Fibroblast of skin of left quadriceps (primary cell): ENCODE data around the gene ABCA7.

Experiments
- DNase-seq, 2 experiments: peaks; one replicate each; pipeline ENCODE4 v3.0.0-alpha.2; 2013; ENCODE audit warnings: low read depth in 2 of 2

ABCA7 gene

GRCh38 chr19:1072371-1073015 lies 32.6 kb downstream of the ABCA7 start:
- DNase-seq, result no peak

DNA sequence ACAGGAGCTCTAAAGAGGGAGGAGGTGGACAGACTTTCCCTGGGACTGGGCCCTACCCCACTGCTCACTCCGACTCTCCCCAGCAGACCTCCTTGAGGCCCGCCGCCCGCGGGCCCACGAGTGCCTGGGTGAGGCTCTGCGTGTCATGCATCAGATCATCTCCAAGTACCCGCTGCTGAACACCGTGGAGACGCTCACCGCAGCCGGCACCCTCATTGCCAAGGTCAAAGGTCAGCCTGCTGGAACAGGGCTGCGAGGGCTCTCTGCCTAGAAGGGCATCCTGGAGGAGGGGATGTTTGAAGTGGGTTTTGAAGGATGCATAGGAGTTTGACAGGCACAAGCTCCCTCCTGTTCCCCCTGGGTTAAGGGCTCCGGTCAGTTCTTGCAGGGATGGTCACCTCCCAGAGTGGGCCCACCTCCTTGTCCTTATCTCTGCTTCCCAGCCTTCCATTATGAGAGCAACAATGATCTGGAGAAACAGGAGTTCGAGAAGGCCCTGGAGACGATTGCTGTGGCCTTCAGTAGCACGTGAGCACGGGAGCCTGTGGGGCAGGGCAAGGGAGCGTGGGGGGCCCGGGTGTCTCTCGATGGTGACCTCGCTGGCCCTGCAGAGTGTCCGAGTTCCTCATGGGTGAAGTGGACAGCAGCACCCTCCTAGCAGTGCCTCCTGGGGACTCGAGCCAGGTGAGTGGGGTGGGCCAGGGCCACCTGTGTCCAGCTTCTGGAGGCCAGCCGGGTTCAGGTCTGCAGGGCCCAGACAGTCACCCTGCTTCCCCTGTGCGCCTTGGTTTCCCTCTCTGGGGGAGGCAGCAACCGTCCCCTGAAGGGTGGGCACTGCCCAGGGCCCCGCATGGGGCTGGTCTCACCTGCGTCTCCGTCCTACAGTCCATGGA lies 33.4 kb downstream of the ABCA7 start:
- DNase-seq, result no peak

DNA sequence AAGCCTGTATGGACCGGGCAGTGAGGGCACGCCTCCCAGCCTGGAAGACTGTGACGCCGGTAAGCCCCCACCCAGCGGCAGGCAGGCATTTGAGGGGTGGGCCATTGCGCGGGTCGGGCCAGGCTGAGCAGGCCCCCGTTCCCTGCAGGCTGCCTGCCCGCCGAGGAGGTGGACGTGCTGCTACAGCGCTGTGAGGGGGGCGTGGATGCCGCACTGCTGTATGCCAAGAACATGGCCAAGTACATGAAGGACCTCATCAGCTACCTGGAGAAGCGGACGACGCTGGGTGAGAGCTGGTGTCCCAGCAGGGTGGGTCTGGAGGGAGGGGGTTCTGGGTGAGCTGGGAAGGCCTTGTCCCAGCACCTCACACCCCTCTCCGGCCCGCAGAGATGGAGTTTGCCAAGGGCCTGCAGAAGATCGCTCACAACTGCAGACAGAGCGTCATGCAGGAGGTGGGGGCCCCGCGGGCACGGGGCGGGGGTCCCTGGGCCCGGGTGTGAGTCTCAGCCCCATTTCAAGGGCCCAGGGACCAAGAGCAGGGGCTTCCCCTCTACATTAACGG lies 34.1 kb downstream of the ABCA7 start:
- DNase-seq, result no peak

- no peak for DNase-seq
Observed at GRCh38 chr19:1074544-1075283, 34.8 kb downstream of the ABCA7 start.

DNA sequence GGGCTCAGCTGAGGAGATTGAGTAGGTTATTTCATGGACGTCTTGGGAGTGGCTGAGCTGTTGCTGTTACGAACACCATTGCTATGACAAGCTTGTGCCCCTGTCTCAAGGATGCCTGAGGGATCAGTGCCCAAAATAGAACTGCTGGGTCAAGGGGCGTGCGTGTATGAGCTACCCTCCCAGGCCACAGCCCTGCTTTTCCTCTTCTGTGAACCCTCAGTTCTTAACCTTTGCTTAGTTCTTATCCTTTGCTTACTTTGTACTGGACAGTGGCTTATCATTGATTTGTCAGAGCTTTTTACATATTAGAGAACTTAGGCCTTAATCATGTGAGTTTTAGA lies 36.1 kb downstream of the ABCA7 start:
- no peak for DNase-seq

- DNase-seq, result no peak
Observed at GRCh38 chr19:1076951-1077350, 37.0 kb downstream of the ABCA7 start.

- no peak for DNase-seq
Observed at GRCh38 chr19:1079566-1080111, 39.7 kb downstream of the ABCA7 start.

DNA sequence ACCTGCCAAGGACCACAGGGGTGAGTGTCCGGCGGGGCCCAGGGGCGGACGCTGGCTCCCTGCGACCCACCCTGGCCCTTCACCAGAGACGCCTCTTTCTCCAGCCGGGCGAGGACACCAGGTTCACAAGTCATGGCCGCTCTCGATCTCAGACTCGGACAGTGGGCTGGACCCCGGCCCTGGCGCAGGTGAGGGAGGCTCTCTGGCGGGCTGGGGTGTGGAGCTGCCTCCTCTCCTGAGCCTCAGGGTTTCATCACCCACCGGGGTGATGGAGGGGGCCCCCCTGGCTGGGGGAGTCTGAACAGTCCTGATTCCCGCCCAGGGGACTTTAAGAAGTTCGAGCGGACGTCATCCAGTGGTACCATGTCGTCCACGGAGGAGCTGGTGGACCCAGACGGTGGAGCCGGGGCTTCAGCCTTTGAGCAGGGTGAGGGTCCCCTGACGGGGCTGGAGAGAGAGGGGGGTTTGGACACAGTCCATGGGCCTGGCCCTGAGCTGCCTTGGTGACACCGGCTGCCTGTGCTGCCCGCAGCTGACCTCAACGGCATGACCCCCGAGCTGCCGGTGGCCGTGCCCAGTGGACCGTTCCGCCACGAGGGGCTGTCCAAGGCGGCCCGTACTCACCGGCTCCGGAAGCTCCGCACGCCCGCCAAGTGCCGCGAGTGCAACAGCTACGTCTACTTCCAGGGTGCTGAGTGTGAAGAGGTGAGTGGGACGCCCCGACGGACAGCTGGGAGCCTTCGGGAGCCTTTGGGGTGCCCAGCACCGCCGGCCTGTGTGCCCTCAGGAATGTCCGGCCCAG lies 40.7 kb downstream of the ABCA7 start:
- DNase-seq, result no peak

DNA sequence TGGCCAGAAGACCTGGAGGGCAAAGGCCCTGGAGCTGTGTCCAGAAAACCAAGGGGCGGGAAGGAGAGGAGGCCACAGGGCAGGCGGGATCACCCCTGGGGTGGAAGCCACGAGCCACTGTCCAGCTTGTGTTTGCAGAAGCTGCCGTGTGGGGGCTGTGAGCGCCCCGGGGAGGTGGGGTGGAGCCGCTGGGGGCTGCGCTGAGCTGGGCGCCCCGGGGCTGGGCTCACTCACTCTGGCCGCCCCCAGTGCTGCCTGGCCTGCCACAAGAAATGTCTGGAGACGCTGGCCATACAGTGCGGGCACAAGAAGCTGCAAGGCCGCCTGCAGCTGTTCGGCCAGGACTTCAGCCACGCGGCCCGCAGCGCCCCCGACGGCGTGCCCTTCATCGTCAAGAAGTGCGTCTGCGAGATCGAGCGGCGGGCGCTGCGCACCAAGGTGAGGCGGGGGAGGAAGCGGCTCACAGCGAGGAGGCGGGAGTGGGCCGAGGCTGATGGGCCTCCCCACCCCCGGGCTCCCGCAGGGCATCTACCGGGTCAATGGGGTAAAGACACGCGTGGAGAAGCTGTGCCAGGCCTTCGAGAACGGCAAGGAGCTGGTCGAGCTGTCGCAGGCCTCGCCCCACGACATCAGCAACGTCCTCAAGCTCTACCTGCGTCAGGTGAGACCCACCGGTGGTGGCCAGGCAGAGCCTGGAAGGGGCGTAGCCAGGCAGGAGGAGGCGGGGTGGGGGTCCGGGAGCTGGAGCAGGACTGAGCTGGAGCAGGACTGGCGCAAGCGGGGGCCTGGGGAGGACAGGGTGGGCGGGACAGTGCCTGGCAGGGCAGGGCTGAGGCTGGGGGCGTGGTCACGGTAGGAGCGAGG lies 41.6 kb downstream of the ABCA7 start:
- no peak for DNase-seq

DNA sequence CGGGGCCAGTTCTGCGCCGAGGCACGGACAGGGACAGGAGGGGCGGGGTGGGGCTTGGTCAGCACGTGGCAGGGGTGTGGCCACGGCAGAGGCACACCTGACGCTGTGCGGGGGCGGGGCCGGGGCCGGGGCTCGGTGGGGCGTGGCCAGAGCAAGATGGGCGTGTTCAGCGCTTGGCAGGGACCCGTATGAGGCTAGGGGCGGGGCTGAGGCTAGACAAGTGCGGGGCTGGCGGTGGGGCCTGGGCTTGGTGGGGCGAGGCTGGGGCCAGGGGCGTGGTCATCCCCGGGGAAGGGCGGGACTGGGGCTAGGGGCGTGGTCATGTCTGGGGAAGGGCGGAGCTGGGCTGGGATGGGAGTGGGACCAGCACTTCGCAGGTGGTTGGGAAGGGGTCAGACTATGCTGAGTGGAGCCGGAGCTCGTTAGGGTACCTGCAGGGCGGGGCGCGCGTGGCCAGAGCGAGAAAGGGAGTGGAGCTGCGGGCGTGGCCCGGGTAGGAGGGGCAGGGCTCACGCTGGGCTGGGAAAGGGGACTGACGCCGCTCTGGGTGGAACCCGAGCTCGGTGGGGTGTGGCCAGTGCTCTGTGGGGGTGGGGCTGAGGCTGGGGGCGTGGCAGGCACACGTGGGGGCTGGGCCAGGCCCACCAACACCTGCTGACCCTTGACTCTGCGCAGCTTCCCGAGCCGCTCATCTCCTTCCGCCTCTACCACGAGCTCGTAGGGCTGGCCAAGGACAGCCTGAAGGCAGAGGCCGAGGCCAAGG lies 42.4 kb downstream of the ABCA7 start:
- no peak for DNase-seq

DNA sequence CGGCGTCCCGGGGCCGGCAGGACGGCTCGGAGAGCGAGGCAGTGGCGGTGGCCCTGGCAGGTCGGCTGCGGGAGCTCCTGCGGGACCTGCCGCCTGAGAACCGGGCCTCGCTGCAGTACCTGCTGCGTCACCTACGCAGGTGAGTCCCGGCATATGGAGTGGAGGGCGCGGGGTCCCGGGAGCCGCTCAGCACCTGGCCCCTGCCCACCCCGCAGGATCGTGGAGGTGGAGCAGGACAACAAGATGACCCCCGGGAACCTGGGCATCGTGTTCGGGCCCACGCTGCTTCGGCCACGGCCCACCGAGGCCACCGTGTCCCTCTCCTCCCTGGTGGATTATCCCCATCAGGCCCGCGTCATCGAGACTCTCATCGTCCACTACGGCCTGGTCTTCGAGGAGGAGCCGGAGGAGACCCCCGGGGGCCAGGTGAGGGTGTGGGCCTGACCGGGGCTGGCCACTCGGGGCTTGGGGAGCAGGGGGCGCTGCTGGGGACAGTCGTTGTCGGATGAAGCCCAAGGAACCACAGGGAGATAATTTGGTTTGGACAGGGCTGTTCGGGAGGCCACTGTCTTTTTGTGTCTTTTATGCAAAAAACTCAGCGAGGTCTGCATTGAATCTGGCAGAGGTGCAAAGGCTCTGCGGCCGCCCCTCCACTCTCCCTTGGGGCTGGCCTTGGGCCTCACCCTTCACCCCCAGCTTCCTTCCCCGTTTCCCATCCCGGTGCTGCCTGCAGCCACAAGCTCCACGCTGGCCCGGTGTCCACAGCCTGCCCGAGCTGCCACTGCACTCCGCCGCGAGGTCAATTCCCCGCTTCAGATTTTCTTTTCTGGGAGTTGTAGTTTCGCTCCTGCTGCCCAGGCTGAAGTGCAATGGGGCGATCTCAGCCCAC lies 43.3 kb downstream of the ABCA7 start:
- no peak for DNase-seq

DNA sequence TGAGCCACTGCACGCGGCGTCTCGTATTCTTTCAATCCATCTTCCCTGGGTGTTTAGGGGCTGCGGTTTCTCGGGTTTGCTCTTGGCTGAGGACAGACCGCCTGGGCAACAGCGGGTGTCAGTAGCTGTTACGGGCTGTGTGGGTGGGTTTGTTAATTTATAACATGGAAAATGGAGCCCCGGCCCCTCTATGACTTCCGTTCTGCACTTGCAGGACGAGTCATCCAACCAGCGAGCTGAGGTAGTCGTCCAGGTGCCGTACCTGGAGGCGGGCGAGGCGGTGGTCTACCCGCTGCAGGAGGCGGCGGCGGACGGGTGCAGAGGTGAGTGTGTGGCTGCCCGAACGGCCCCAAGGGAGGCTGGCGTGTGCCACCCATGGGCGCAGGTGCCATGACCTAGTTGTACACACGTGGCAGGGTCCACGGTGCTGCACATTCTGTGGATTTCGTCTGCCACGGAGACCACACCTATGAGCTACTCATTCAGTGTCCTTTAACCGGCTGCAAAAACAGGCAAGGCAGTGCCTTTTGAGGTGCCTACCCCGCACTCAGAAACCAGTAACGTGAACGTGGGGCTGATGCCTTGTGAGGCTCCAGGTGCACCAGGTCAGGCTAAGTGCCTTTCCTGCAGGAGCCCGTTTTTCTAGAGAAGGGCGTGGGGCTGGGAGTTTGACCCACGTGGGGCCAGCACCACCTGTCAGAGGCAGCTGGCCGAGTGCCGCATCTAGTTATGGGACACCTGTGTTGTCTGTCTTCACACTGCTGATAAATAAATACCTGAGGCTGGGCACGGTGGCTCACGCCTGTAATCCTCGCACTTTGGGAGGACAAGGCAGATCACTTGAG lies 44.3 kb downstream of the ABCA7 start:
- no peak for DNase-seq

DNA sequence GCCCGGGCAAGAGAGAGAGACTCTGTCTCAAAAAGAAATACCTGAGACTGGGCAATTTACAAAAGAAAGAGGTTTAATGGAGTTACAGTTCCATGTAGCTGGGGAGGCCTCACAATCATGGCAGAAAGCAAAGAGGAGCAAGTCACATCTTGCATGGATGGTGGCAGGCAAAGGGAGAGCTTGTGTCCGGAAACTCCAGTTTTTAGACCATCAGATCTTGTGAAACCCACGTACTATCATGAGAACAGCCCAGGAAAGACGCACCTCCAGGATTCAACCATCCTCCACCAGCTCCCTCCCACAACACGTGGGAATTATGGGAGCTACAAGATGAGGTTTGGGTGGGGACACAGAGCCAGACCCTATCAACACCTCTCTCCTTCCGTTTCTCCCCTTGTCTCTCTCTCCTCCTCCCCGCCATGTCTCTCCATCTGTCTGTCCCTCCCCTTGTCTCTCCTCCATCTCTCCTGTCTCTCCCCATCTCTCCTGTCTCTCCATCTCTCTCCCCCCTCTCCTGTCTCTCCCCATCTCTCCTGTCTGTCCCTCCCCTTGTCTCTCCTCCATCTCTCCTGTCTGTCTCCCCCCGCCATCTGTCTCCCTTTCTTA lies 45.2 kb downstream of the ABCA7 start:
- DNase-seq, result no peak

DNA sequence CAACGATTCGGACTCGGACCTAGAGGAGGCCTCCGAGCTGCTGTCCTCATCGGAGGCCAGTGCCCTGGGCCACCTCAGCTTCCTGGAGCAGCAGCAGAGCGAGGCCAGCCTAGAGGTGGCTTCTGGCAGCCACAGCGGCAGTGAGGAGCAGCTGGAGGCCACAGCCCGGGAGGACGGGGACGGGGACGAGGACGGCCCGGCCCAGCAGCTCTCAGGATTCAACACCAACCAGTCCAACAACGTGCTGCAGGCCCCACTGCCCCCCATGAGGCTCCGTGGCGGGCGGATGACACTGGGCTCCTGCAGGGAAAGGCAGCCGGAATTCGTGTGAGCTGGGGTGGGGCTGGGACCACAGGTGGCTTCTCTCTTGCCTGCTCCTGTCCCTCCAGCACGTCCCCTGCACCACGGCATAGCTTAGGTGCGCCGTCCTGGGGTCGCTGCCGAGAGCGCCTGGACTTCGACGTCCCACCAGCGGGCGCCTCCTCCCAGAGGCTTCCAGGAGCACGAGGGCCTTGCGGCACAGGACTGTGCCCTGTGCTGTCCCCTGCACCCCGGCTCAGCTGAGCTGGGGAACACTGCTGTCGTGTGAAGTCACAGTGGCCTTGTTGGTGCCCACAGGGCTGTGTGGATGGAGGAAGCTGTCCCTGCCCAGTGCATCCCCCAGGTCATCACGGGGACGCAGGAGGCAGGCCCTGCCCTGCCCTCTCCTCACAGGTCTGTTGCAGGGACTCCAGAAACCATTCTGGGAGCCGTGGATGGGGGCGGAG lies 46.0 kb downstream of the ABCA7 start:
- no peak for DNase-seq

GRCh38 chr19:1086613-1087012 lies 46.7 kb downstream of the ABCA7 start:
- DNase-seq, result no peak

DNA sequence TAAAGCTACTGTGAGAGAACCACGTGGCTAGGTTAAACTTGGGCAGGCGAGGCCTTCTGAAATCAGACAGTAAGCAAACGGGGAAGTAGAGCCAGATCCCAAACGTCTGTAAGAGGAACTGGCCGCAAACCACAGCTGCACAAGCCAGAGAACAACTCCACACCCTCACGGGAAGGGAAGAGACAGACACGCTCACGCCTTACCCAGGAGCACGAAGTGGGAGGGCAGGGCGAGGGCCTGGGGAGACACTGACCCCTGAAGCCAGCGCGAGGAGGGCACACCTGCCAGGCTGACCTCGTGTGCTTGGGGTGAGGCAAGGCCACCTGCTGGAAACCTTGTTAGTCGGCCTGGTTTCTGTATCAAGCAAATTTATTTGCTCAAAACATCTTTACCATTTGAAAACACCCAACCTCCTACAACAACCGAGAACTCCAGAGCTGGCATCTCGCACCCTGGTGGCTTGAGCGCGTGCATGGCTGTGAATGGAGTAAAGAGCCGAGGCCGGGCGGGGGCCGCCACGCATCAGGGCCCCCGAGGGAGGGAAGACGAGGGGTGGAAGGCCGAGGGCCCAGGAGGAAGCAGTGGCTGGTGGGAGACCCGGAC lies 48.0 kb downstream of the ABCA7 start:
- DNase-seq, result no peak
